ENCODE results near the gene PSMG3. TPM values are rescaled to one million over a fixed set of nuclear protein-coding genes. Genes with fewer than 3 reads are reported as not detected.

The PSMG3 gene
- total RNA-seq, 1 donor from 2014 or later, result 29.5 TPM

DNA sequence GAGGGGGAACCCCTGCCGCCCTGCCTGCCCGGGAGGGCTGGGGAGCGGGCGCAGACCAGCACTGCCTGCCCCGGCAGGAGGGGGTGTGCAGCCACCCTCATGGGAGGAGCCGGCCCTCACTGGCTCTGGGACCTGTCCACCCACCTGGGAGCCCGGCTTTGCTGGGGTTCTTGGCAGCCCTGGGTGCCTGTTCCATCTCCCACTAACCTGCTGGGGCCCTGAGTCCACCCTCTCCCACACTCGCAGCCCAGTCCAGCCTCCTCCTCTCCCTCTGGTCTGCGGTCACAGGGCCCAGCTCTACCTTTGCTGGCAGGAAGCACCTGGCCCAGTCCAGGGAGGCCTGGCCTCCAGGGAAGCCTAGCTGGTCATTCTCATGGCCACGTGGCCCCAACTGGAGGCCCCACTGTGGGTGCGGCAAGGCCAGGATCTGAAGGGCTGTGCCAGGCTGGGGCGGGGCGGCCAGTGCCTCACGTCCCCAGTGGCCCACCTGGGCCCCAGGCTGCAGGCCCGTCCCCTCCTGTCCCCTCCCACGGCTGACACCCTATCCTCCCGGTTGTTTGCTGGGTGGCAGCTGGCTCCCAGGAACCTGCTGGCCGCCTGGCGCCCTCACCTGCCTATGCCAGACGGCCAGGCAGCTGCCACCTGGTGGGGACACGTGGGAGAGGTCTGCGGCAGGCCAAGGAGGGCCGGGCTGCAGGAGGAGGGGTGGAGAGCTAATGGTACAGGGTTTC is 13.9 kb downstream of the PSMG3 start, which contains the start of gene TMEM184A:
TSS of gene TMEM184A (minus strand) at position 393 of the 731 bp plus-strand sequence. CDS start 721 bp downstream, outside the sequence.
- ChIA-PET CTCF (interaction anchor here (0.7 kb wide), 1 partner anchor 19 kb away, joined by 3 read pairs; no protein-coding TSS in a partner anchor), POLR2A (interaction anchor here (0.7 kb wide), 1 partner anchor 14 kb away, joined by 3 read pairs; no protein-coding TSS in a partner anchor)
- H3K4me3 Mint-ChIP-seq, result no peak within 1 kb of the TSS
- peaks cover 3% of the 10 kb centered on the region for H3K4me1 Mint-ChIP-seq
- no peaks in the 10 kb centered on the region for H3K27me3 Mint-ChIP-seq
- no peaks in the 10 kb centered on the region for H3K9me3 Mint-ChIP-seq
- ATAC-seq (ENCODE audit: low read depth), result peak; percentile 85
- intact Hi-C loops (cut with micrococcal nuclease), result loop anchor here (1.0 kb wide), 1 partner anchor 52 kb away; the partner anchor contains the start of gene INTS1
- TF ChIP-seq, protein P1, sequence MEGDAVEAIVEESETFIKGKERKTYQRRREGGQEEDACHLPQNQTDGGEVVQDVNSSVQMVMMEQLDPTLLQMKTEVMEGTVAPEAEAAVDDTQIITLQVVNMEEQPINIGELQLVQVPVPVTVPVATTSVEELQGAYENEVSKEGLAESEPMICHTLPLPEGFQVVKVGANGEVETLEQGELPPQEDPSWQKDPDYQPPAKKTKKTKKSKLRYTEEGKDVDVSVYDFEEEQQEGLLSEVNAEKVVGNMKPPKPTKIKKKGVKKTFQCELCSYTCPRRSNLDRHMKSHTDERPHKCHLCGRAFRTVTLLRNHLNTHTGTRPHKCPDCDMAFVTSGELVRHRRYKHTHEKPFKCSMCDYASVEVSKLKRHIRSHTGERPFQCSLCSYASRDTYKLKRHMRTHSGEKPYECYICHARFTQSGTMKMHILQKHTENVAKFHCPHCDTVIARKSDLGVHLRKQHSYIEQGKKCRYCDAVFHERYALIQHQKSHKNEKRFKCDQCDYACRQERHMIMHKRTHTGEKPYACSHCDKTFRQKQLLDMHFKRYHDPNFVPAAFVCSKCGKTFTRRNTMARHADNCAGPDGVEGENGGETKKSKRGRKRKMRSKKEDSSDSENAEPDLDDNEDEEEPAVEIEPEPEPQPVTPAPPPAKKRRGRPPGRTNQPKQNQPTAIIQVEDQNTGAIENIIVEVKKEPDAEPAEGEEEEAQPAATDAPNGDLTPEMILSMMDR (IDR thresholded peaks at IDR 0.05), result no peak
- no peaks in the 10 kb centered on the region for H3K36me3 Mint-ChIP-seq (ENCODE audit: low read depth)
- no peak for DNase-seq
- H3K27ac Mint-ChIP-seq, result no peak within 1 kb of the TSS

DNA sequence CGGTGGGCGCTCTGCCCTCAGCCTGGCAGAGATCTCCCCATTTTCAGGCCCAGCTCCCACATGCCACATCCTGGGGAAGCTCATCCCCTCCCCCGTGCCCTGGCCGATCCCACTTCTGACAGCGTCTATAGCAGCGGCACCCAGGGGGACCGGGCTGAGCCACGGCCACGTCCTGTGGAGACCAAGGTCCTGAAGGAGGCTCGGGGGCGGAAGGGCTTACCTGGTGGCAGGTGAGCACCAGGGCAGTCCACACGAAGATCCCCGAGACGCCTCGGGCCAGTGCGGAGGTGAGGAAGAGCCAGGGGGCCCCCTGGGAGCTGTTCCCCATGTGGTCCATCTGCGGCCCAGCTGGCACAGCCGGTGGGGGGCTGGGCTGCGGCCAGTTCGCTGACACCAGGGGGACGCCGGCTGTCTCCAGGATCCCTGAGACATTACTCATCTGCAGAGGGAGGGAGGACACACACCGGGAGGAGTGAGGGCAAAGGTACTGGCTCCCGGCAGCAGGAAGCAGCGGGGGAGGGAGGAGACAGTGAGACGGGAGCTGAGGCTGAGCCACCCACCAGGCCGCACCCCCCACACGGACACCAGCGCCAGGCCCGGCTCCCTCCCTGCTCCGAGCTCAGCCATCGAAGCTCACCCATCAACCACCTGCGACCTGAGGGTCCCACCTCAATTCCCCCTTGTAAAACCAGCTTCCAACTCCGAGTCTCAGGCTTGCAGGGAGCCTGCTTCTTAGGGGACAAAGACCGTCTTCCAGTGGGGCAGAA is 14.6 kb downstream of the PSMG3 start:
- ATAC-seq (ENCODE audit: low read depth) (no peak), DNase-seq (no peak)
- Mint-ChIP-seq H3K27me3 (no peaks in the 10 kb centered on the region), H3K4me3 (no peak overlapping the region), H3K4me1 (peaks cover 3% of the 10 kb centered on the region), H3K36me3 (ENCODE audit: low read depth) (no peaks in the 10 kb centered on the region), H3K27ac (no peak overlapping the region), H3K9me3 (no peaks in the 10 kb centered on the region)
- TF ChIP-seq, protein P1 (IDR thresholded peaks at IDR 0.05), result no peak
- CTCF ChIA-PET, result no interaction called here
- POLR2A ChIA-PET, result no interaction called here
- intact Hi-C loops (cut with micrococcal nuclease), result no loop called here

DNA sequence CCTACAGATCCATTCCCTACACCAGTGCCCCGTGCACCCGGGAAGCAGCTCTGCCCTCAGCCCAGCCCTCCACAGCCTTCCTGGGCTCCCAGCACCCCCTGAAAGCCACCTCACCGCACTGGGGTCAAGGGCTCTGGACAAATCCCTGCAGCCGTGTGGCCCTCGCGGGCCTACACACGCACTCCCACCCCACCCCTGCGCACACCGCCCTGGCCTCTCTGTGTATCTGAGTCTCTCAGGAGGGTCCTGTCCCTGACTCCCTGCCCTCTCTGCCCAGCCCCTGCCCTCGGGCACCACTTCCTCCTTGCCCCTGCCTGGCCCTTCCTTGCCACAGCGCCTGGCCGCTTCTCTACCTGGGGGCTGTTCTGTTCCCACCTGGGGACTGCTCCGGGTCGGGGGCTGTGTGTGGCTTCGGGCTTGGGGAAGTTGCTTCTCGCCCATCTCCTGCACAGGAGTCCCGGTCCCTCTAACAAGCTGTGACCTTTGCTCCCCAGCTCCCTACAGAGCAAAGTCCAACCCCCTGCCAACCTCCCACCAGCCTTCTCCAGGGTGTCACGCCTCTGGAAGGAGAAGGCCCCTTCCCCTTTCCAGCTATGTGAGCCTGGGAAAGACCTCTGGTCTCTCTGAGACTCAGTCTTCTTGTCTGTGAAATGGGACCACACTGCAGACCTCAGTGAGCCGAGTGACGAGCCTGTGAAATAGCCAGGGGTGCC is 15.3 kb downstream of the PSMG3 start:
- Mint-ChIP-seq H3K27ac (no peak overlapping the region), H3K4me1 (peaks cover 3% of the 10 kb centered on the region), H3K9me3 (no peaks in the 10 kb centered on the region), H3K4me3 (no peak overlapping the region), H3K27me3 (no peaks in the 10 kb centered on the region), H3K36me3 (ENCODE audit: low read depth) (no peaks in the 10 kb centered on the region)
- TF ChIP-seq, protein P1 (IDR thresholded peaks at IDR 0.05), result no peak
- CTCF ChIA-PET, result no interaction called here
- no peak for ATAC-seq (ENCODE audit: low read depth)
- DNase-seq, result no peak
- intact Hi-C loops (cut with micrococcal nuclease), result no loop called here
- POLR2A ChIA-PET, result no interaction called here

DNA sequence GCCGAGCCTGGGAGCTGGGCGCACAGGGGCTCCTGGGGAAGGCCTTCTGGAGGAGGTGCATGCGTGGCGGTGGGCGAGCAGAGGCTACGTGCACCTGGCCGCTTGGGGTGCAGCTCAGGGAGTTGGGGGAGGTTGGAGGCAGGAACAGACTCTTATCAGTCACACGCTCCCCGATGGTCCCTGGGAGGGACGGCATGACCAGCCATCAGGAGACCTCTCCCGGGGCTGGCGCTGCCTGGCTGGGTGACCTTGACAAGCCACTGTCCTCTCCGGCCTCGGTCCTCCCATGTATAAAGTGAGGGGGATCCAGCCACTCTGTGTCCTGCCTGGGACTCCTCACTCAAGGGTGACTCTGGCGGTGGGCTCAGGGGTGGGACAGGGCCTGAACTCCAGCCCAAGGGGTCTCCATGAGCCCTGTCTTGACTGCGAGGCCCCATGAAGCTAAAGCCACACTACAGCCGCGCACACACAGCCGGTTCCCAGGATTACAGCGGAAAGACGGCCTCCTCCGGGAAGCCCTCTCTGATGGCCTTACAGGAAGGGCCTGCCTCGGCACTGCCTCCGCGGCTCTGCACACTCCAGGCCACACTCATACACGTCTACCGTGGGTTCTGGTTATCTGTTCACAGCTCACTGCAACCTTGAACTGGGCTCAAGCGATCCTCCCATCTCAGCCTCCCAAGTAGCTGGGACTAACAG is 16.2 kb downstream of the PSMG3 start:
- intact Hi-C loops (cut with micrococcal nuclease), result no loop called here
- no peak for ATAC-seq (ENCODE audit: low read depth)
- peaks cover 3% of the 10 kb centered on the region for H3K4me1 Mint-ChIP-seq
- H3K36me3 Mint-ChIP-seq (ENCODE audit: low read depth), result no peaks in the 10 kb centered on the region
- H3K27me3 Mint-ChIP-seq, result no peaks in the 10 kb centered on the region
- no peak for DNase-seq
- no peak overlapping the region for H3K27ac Mint-ChIP-seq
- ChIA-PET CTCF (no interaction called here), POLR2A (no interaction called here)
- H3K9me3 Mint-ChIP-seq, result no peaks in the 10 kb centered on the region
- TF ChIP-seq, protein P1 (IDR thresholded peaks at IDR 0.05), result no peak
- H3K4me3 Mint-ChIP-seq, result no peak overlapping the region

Measured in activated B cell treated with CpG ODN at 0.5 μM for 24 hours (primary cell).